HL-60/S4 treated with phorbol 12-myristate 13-acetate at 8.2 ng/mL for 4 days and 3 days (cell line): Measurements from ENCODE around the gene MACROD2.
"Not testable (repeated sequence)": the region's sequence is repeated elsewhere in the genome, so short reads cannot be mapped to it uniquely, and the experiment has no call there.

ENCODE experiments used
- in situ Hi-C: fragments of 300-500 bp; cut with MboI; formaldehyde crosslinking; loops from 2 replicates; pipeline ENCODE4 v1.15.0; 2022; ENCODE audit warnings: low sequenced_read_pairs

The MACROD2 gene

DNA sequence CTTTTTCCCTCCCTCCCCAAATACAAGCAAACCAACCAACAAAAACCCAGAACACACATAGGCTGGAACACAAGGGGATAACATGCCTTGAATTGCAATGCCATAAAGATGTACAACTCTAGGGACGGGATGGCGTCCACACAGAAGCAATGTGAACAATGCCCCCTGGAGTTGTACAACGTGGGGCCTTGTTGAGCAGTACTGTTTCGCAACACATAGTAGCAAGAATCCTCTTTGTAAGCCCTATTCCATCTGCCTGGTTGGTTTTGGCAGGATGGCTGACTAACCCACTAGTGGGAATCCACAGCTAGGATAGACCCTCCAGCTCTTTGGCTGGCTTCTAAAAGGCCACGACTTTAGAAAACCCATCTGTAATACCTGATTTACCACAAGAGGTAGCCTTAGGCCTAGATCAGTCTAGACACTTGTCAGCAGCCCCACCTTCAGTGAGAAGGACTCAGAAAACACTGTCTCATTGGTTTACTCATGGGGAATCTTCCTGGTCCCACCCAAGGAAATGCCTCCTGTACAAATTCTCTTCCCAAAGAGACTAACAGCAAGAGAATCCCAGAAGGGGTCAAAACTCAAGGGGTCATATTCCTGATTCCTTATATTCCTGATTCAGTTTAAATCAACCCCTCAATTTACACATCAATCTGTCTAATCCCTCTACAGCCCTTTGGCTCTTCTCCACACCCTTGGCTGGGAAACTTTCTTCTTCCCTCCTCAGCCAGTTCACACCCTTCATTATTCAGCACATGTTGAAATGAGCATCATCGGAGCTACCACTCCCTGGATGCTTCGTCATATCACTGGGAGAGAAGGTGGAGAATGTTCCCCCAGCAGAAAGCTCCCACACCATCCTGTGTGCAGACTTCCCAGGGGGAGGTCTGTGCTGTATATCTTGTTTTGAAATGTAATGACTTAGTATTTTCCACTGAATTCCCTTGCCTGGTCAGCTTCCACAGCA lies 964.5 kb downstream of the MACROD2 start:
- in situ Hi-C loops, result no loop called here

DNA sequence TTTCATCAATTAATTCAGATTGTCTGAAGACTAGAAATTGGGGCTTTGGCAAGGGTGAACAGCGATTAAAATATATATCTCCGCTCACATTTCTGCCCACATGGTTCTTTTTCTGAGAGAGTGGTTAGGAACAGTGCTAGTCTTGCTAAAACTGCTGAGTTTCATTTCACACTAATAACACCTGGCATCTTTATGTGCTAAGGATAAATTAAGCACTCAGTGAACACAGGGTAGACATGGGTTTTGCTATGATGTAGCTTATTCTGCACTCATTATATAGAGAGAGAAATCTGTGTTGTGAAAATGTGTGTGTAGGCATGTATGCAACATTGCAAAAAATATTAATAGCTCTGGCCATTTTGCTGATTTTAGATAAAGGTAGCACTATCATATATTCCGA lies 965.5 kb downstream of the MACROD2 start:
- in situ Hi-C loops, result no loop called here

DNA sequence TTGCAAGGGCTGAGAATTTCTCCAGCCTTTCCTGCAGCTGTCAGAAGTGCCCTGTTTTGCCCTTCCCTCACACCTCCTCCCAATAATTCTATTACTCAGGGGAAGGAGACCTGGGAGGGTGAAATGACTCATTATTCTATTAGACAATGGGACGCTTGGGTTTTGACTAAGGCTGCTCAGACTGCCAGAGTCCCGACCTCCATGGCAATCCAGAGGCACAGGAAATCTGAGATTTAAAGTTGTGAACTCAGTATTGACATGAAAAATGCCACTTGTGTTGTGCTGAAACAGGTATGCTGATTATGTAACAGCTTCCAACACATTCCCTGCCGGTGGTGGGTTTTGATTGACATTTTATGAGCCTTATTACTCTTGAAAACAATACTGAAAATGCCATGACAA lies 967.9 kb downstream of the MACROD2 start:
- in situ Hi-C loops, result no loop called here

DNA sequence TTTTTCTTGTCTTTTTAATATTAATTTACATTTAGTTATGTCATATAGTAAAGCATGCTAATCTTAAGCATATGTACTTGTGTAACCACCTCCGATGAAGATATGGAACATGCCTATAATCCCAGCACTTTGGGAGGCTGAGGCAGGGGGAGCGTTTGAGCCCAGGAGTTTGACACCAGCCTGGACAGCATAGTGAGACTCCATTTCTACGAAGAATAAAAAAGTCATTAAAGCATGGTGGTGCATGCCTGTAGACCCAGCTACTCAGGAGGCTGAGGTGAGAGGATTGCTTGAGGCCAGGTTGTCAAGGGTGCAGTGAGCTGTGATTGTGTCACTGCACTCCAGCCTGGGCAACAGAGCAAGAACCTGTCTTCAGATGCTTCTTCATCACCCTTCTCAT lies 970.9 kb downstream of the MACROD2 start:
- in situ Hi-C loops, result no loop called here

DNA sequence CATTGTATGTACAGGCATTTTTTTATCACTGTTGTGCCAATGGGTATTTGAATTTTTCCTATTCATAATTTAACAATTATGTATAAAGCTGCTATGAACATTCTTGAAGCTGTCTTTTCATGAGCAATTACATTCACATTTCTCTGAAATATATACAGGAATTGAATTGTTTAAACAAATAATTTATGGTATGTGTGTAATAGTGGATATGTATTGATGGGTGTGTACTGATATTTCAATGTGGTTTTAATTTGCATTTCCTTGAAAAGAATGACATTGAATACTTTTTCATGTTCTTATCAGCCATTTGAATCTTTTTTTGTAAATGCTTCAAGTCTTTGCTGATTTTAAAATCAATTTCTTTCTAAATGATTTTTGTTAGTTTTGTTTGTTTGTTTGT lies 971.5 kb downstream of the MACROD2 start:
- in situ Hi-C loops, result no loop called here

DNA sequence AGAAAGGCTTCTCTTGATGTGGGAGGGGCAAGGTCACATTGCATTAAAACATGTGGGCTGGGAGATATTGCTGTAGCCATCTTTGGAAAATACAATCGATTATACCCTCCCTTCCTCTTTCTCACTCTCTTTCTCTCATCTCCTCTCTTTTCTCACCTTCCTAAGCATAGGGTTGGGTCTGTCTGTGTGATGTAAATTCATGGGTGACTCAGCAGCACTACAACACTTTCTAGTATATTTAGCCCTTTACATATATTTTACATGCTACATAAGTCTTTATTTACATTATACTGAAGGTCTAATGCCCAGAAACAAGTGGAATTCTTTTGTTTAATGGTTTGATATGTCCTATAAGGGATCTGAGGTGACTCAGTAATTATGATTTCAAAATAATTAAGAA lies 976.9 kb downstream of the MACROD2 start:
- in situ Hi-C loops, result no loop called here

DNA sequence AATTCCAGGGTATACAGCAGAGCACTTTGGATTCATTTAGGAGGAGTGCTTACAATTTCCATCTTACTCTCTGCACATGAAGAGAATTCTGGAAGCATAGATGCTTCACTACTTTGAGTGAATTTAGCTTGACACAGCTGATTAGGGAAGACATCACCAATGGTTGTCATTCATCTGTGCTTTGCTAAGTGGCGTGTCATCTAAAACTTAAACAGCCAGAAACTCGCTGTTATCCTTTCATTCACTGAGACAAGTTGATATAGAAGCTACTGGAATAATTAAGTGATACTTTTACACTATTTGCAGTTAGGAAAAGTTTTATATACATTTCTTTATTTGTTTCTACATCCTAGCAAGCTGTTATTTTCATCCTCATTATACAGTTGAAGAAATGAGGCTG lies 977.4 kb downstream of the MACROD2 start:
- in situ Hi-C loops, result no loop called here

DNA sequence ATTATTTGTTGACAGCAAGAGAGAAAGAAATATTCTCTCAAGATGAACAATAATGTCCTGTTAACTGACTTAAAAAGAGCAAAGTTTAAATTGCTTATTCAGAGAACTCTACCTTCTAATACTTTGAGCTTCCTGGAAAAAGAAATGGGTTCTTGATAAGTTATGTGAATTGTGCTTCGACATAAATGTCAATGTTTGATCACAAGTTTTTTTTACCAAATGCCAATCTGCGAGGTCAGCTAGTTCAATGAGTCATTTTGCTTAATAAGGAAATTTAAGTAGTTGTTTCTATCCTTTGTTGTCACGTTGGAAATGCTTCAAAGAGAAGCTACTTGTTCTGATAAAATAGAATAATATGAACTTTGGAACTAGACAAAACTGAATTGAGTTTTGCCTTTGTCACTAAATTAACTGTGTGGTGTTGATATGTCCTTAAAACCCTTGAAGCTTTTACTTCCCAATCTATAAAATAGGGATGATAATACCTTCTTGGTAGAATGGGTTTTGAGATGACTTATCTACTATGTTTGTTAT lies 984.2 kb downstream of the MACROD2 start:
- in situ Hi-C loops, result no loop called here

DNA sequence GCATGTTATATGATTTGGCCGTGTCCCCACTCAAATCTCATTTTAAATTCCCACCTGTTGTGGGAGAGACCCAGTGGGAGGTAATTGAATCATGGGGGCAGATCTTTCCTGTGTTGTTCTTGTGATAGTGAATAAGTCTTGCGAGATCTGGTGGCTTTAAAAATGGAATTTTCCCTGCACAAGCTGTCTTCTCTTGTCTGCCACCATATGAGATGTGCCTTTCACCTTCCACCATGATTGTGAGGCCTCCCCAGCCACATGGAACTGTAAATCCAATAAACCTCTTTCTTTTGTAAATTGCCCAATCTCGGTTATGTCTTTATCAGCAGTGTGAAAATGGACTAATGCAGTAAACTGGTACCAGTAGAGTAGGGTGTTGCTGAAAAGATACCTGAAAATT lies 986.2 kb downstream of the MACROD2 start:
- in situ Hi-C loops, result not testable (repeated sequence)

DNA sequence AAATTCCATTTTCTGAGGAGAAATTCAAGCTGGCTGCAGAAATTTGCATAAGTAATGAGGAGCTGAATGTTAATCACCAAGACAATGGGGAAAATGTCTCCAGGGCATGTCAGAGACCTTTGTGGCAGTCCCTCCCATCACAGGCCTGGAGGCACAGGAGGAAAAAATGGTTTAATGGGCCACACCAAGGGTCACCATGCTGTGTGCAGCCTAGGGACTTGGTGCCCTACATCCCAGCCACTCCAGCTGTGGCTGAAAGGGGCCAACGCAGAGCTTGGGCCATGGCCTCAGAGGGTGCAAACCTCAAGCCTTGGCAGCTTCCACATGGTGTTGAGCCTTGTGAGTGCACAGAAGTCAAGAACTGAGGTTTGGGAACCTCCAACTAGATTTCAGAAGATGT lies 987.0 kb downstream of the MACROD2 start:
- in situ Hi-C loops, result not testable (repeated sequence)

DNA sequence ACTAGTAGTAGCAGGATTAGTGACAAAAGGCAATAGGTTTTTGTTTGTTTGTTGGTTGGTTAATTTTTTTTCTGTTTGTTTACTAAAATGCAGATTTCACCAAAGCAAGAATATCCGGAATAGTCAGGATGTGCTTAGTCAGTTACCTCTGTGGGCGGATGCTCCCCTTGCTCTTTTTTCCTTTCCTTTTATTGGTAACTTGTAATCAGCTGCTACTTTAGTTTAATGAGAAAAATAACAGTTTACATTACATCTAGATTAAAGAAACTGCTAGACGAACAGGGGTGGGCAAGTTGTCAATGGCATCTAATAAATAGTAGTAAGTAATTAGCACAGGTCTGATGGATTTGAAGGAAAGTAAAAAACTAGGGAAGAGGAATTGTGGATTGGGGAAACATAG lies 989.0 kb downstream of the MACROD2 start:
- in situ Hi-C loops, result no loop called here

DNA sequence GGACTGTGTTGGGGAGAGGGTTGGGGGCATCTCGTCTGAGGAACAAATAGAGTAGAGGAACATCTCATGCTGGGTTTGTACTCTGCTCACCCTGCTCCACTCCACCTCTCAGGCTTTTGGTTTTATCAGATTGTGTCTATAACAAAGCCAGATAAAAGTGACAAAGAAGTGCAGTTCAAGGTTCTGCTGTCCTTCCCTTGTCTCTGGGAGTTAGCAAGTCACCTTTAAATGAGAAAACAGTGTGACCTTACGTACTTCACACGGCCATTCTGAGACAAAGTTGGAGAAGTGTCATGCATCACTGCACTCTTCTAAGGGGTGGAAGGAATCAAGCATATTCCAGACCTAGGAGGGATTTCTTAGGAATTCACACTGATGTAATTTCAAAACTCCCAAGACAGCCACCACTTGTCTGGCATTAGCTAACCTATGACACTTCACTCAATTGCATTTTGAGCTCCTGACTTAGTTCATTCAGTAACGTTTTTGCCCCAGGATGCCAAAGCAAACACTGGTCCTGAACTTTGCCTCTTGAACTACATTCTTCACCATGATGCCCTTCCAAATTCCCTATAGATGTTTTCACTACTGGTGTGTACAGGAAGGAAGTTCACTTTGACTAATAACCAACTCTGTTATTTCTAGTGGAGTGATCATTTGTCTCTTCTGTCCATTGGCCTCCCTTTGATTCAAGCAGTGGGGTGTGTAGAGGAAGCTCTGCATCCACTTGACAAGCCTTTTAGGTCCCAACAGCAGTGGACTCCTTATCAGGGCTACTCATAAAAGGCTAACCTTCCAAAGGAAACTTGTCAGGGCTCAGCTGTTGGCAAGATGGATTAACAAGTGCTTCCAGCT lies 989.7 kb downstream of the MACROD2 start:
- in situ Hi-C loops, result no loop called here

DNA sequence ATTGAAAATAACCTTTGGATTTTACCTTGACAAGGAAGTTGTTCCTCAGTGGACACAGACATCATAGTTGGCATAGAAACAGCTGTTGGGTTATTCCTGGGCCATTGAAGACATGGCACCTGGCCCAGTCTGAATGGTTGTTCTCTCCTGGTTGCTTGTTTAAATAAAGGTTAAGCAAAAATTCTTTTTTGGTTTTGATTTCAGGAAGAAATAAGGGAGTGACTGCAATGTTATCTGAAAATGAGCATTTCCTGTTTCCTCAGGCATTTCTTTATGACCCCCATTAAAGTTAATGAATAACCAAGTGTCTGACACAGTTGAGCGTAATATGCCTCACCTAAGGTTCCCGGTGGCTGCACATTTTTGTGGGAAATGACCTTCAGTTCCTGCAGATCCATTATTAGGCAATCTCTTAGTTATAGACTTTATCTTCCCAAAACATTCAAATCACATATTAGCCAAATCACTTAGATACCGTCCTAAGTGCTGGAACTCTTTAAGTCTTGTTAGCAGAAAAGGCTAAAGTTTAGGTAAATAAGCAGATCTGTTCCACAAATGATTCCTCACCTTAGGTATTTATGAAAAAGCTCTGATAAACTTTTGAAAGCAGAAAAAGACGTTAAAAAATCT lies 990.8 kb downstream of the MACROD2 start:
- in situ Hi-C loops, result no loop called here

DNA sequence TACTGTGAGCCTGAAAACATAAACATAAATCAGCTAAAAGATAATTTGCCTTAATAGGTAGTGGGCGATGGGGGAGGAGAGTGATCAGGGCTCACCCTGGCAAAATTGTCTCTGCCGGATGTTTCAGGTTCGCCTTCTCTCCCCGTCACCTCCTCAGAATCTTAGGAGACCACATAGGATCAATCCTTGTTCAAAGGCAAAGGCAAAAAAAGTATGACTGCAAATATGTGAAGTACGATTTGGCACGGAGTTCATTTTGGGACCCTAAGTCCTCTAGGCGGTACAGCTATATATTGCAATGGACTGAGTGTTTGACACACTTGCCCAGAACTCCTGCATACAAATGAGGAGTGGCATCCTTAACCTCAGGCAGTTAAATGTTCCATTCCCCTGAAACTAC lies 991.3 kb downstream of the MACROD2 start:
- in situ Hi-C loops, result no loop called here

DNA sequence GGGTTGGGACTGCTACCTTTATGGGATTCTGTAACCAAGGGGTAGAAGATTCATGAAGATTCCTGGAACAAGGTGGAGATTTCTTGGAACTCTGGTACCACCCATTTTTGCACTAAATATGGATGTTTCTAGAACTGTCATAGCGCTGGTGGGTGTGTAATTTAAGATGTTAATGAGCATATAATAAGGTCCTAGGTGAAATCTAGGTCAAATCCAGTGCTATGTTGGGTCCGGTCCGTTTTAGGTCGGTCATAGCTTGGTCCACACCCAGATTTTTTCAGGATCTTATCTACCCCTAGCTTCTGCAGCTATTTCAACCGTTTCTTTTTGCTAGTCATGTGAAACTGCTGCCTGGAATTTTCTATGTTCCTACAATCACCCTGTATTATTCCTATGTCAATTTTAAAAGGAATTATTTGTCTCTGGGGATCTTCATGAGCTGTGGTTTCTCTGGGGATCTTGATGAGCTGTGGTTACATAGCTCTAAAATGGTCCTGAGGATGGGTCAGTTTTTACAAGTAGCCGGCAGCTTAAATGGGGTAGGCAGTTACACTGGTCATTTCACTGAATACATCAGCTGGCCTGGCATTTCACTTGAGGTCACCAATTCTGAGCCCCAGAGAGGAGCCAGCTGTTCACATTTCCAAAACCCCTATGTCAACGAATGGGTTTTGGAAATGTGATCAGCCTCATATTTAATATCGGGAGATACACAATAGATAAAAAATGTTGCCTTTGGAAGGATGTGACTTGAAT lies 994.4 kb downstream of the MACROD2 start:
- in situ Hi-C loops, result no loop called here

DNA sequence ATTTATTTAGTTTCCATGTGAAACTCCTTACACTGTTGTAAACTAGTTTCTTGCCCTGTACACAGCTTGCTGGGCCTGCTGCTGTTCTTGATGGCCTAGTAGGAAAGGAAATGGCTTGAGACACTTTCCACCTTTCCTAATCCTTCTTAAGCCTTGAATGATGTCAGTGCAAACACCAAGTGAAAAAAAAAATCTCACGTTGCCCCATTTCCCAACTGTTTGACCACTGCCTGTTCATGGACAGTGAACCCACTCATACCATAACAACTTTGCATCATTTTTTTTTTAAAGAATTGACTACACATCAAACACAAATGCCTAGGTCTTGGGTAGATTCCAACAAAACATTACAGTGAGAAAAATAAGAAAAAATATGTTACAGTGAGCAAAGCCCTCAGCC lies 995.7 kb downstream of the MACROD2 start:
- in situ Hi-C loops, result no loop called here

DNA sequence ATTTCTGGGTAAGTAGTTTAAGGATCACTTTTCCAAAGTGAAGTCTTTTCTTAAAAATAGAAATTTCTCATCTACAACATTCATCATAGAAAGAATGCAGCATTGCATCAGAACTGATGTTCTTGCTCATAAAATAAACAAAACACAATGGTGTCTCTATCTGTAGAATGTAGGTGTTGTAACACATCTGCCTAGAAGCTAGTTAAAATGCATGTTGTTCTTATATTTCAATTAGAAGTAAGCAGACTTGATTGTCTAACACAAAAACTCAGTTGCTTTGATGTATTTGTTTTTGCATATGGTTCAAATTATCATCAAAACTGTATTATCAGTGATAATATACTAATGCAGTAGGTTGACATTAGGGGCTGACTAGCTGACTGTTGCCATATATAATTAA lies 996.8 kb downstream of the MACROD2 start:
- in situ Hi-C loops, result no loop called here

DNA sequence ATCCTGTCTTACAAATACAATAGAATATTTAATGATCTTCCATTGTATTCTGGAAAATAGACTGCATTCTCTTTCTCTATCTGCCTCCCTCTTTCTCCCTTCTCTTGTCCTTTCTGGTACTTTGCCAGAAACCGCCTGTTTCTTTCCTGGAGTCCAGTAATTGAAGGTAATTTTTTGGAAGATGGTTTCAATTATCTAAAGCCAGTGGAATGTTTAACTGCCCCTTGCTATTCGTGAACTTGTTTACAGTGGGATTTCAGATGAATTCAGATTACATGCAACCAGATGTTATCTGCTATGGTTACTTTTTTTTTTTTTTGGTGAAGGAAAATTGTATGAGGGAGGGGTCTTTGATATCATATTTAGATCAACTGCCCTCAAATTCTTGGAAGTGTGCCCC lies 997.6 kb downstream of the MACROD2 start:
- in situ Hi-C loops, result no loop called here

DNA sequence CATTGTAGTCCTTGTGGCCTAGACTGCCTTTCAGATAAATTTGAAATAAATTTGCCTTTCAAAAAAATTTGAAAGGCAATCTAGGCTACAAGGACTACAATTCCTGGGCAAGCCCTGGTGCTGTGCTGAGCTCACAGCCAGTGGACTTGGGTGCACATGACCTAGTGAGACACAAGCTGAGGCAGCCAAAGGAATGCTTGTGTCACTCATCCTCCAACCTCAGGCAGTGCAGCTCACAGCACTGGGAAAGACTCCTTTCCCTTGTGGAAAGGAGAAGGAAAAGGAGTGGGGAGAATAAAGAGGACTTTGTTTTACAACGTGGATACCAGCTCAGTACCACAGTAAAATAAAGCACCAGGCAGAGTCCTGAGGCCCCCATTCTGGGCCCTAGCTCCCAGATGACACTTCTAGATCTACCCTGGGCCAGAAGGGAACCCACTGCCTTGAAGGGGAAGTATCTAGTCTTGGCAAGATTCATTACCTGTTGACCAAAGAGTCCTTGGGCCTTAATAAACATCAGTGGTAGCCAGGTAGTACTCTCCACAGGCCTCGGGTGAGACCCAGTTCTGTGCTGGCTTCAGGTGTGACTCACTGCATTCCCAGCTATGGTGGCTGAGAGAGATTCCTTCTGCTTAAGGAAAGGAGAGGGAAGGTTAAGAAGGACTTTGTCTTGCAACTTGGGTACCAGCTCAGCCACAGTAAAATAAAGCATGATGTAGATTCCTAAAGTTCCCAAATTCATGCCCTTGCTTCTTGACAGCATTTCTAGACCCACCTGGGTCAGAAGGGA lies 1001.8 kb downstream of the MACROD2 start:
- in situ Hi-C loops, result no loop called here

DNA sequence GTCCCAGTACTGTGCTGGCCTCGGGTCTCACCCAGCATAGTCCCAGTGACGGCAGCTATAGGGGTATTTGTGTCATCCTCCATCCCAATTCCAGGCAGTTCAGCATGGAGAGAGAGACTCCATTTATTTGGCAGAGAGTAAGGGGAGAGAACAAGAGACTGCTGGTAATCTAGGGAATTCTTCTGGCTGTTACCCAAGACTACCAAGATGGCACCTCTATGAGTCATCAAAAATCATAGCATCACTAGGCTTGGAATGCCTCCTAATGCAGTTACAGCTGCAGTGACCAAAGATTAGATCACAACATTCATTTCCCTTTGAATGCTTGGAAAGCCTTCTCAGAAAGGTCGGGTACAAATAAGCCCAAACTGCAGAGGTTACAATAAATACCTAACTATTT lies 1002.5 kb downstream of the MACROD2 start:
- in situ Hi-C loops, result no loop called here
